CMK (cell line): ENCODE measurements around the gene CYP4F22.
A peak's percentile ranks its signal among the peaks of the same experiment; 100 is the strongest.

Source experiments
- DNase-seq: peaks from one replicate; pipeline ENCODE4 v3.0.0-alpha.2; 2010; ENCODE audit warnings: low read depth

Gene CYP4F22

GRCh38 chr19:15534957-15535864, 26.9 kb downstream of the CYP4F22 start:
- no peak for DNase-seq

GRCh38 chr19:15536350-15536749, 28.0 kb downstream of the CYP4F22 start:
- no peak for DNase-seq

GRCh38 chr19:15538774-15539173, 30.4 kb downstream of the CYP4F22 start:
- DNase-seq, result no peak

DNA sequence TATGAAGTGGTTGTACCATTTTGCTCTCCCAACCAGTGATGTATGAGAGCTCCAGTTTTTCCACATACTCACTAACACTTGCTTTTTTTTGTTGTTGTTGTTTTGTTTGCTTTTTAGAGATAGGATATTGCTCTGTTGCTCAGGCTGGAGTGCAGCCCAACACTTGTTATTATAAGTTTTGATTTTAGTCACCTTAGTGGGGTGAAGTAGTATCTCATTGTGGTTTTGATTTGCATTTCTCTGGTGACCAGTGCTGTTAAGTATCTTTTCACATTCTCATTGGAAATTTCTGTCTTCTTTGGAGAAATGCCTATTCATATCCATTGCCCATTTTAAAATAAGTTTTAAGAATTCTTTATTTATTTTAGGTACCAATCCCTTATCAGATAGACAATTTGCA, 31.3 kb downstream of the CYP4F22 start:
- DNase-seq, result no peak

DNA sequence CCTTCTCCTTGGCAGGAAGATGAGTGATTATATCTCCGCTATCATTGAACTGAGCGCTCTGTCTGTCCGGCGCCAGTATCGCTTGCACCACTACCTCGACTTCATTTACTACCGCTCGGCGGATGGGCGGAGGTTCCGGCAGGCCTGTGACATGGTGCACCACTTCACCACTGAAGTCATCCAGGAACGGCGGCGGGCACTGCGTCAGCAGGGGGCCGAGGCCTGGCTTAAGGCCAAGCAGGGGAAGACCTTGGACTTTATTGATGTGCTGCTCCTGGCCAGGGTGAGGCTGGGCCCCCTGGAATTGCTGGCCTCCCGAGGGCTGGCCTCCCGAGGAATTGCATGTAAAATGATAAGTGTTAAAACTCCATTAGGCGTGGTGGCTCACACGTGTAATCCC, 32.1 kb downstream of the CYP4F22 start:
- DNase-seq, result peak; percentile 51

DNA sequence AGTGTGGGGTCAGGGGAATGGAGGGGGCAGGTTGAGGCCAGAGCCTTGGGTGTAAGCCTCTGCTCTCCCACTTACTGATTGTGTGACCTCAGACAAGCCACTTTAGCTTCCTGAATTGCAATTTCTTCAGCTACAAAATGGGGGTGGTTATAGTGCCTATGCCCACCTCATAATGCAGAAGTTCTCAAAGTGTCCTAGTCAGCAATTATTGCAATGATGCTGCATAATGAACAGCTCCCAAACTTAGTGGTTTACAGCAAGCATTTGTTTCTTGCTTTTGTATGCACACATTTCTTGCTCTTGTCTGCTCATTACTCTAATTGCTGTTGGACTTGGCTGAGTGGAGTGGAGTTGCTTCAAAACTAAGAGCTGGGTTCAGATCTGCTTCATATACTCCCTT, 36.0 kb downstream of the CYP4F22 start:
- no peak for DNase-seq

DNA sequence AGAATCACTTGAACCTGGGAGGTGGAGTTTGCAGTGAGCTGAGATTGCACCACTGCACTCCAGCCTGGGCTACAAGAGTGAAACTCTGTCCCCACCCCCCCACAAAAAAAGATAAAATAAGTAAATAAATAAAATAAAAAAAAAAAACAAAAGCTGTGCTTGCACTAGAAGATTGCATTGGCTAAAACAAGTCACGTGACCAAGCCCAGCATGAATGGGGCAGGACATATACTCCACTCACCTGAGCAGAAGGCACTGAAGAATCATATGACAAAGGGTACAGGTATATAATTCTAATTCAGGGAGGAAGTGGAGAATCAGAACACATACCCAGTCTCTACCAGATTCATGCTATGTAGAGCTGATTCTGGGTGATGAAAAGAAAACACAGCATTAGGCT, 36.6 kb downstream of the CYP4F22 start:
- no peak for DNase-seq

GRCh38 chr19:15548648-15549047, 40.3 kb downstream of the CYP4F22 start:
- no peak for DNase-seq

DNA sequence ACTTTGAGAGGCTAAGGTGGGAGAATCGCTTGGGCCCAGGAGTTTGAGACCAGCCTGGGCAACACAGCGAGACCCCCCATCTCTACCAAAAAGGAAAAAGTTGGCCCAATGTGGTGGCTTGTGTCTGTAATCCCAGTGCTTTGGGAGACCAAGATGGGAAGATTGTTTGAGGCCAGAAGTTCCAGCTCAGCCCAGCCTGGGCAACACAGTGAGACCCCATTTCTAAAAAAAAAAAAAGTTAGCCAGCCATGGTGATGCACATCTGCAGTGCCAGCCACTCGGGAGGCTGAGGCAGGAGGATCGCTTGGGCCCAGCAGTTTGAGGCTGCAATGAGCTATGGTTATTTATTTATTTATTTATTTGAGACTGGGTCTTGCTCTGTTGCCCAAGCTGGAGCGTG, 41.3 kb downstream of the CYP4F22 start:
- DNase-seq, result no peak

- no peak for DNase-seq
These were observed 41.9 kb downstream of the CYP4F22 start for GRCh38 chr19:15550273-15550672.

GRCh38 chr19:15550929-15551292, 42.6 kb downstream of the CYP4F22 start:
- DNase-seq, result no peak

DNA sequence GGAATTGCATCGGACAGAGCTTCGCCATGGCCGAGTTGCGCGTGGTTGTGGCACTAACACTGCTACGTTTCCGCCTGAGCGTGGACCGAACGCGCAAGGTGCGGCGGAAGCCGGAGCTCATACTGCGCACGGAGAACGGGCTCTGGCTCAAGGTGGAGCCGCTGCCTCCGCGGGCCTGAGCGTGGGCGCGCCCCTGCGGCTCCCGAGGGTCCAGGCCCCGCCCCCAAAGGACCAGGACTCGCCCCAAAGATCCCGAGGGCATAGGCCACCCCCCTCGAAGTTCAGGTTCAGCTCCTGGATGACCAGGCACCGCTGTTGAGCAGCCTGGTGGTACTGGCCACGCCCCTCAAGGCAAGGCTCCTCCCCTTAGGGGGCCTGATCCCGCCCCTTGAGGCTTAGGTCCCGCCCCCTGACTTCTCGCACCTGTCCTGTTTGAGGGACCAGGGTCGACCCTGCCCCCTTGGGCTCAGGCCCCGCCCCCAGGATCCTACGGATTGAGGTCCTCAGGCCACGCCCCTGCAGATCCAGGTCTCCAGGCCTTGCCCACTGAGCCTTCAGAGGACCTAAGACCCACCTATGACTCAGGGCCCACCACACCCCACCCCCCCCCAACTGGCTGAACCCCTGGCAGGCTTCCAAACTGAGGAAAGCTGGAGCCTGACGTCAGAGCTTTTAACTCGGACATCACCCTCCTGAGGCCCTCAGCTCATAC, 43.1 kb downstream of the CYP4F22 start:
- DNase-seq, result peak; percentile 35

- DNase-seq, result no peak
These were observed 46.7 kb downstream of the CYP4F22 start for GRCh38 chr19:15555021-15555420.

GRCh38 chr19:15555759-15556633, 47.7 kb downstream of the CYP4F22 start:
- DNase-seq, result peak; percentile 86

- no peak for DNase-seq
These were observed 48.4 kb downstream of the CYP4F22 start for GRCh38 chr19:15556634-15557181.

- no peak for DNase-seq
These were observed 48.9 kb downstream of the CYP4F22 start for GRCh38 chr19:15557223-15557622.

- DNase-seq, result no peak
These were observed 53.8 kb downstream of the CYP4F22 start for GRCh38 chr19:15562145-15562544.

DNA sequence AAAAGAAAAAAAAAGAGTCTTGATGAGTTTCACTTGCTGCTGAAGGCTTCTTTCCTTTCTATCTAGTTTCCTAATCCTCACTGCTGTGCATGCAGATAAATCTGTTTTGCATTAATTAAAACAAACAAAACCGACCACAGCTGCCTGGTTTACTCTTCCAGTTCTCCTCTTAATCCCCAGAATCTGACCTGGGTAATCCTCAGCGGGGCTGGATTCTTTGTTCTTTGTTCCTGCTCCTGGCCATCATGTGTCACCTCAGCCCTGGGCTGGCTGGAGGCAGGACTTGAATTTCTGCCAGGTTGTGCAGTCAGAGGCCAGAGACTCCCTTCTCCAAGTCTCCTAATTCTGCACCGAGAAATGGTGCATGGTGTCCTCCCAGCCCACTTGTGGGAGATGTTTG, 54.5 kb downstream of the CYP4F22 start:
- DNase-seq, result no peak

DNA sequence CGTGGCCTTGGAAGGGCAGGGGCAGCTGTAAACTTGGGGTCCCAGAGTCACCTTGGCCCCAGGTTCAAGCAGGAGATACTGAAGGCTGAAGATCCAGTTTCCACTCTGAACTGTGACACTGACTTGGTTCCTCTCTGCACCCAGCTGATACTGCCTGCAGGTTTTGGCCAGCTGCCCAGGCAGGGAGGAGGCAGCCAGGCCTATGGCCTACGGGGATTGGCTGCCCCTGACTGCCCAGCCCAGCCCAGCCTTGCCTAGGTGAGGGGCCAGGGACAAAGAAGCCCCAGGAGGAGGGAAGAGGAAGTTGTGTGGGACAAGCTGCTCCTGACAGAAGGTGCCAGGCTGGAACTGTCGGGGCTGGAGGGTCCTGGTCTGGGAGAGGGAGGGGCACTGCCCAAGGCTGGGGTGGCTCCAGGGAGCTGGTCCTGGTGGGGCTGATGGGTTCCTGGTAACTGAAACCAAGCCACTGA, 55.0 kb downstream of the CYP4F22 start:
- no peak for DNase-seq

DNA sequence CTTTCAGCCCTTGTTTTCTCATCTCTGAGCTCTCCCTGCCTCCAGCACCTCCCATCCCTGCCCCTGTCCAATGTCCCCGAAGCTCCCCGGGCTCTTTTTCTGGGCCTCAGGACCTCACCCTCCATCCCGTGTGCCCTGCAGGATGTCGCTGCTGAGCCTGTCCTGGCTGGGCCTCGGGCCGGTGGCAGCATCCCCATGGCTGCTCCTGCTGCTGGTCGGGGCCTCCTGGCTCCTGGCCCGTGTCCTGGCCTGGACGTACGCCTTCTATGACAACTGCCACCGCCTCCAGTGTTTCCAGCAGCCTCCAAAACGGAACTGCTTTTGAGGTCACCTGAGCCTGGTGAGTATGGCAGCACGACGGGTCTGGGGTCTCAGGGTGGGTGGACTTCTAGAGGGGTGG, 55.6 kb downstream of the CYP4F22 start:
- DNase-seq, result no peak

DNA sequence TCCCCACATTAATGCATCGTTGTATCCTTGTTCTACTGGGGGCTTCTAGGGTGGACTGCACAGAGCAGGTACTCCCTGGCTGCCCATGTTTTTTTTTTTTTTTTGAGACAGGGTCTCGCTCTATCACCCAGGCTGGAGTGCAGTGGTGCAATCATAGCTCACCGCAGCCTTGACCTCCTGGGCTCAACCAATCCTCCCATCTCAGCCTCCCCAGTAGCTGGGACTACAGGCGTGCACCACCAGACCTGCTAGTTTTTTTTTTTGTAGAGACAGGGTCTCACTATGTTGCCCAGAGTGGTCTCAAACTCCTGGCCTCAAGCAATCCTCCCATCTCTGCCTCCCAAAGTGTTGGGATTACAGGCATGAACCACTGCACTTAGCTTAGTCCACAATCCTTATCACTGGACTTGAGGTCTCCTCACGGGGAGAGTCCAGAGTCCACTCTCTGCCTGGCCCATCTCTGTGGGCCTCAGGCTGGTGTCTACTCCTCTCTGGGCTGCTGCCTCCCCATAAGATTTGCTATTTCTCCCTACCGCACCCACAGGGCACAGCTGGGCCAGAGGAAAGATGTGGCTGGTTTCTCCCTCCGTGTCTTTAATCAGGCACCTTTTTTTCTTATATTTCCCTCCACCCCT, 56.3 kb downstream of the CYP4F22 start:
- DNase-seq, result no peak

DNA sequence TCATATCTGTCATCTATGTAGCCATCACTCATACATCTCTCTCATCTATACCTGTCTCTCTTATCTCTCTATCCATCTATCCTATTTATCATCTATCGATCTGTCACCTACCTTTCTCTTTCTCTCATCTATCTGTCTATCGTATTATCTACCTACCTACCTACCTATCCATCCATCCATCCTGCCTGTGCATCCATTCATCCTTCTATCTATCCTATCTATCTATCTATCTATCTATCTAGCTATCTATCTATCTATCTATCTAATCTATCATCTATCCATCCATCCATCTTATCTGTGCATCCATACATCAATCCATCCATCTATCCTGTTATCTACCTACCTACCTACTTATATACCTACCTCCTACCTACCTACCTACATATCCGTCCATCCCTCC, 62.1 kb downstream of the CYP4F22 start:
- DNase-seq, result no peak
